GM21423 (cell line): ENCODE results near the gene ASMTL.
"Not testable (repeated sequence)": the region's sequence is repeated elsewhere in the genome, so short reads cannot be mapped to it uniquely, and the experiment has no call there.

Experiments used
- ATAC-seq: cut with Tn5 transposase; IDR thresholded peaks from one replicate; pipeline ENCODE4 v1.9.1; 2021; ENCODE audit warnings: mild to moderate bottlenecking, moderate library complexity; ENCODE audit not compliant: unreplicated experiment

The ASMTL gene

DNA sequence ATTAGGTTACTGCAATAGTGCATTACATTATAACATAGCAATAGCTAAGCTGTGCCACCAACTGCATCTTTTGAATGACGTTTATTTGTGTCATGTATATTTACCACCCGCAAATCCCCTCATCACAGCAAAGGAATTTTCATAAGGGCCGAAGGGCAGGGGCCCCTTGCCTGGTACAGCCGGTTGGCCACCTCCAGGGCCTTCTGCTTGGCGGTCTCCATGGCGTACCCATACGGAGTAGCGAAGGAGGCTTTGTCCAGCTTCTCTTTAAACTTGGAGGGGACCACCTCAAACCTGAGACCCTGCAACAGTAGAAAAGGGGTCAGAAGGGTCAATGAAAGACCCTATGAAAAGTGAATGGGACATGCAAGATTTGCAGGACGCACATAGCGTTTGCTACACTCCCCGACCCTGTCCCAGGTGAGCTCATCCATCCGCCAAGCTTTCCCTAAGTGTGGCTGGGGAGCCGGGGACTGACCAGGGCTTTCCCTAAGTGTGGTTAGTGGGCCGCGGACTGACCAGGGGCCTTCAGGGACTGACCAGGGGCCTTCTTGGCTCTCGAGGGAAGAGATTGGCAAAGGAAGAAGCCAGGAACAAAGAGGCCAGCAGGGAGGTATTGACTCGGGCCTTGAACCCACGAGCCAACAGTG, 10.6 kb downstream of the ASMTL start:
- no peak for ATAC-seq

GRCh38 chrX:1440506-1440905, 12.2 kb downstream of the ASMTL start:
- ATAC-seq = no peak

DNA sequence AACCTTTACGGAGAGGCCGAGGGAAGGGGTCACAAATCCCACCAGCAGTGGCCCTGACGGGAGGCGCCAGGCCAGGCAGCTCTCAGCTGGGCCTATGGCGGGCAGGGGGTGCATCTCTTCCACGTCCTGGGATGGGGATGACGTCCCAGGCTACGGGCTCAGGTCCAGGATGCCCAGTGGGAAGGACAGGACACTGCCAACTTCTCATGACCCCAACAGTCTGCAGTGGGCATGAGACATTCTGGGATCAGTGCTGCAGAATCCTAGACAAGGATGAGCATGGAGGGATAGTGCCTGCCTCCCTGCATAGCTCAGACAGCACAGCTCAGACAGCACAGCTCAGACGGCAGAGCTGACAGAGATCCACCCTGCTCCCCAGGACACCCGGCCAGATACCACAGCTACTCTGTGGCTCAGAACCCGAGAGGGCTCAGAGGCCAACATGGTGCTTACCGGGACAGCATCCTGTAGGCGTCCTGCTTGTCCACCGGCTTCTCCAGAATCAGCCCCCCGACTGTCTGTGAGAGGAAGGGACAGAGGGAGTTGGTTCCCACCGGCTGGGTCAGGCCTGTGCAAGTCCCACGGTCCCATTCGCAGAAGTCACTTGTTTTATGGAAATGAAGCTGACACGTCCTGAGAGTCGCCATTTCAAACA, 17.3 kb downstream of the ASMTL start:
- ATAC-seq = no peak

- no peak for ATAC-seq
Observed at GRCh38 chrX:1434871-1435240, 17.9 kb downstream of the ASMTL start.

DNA sequence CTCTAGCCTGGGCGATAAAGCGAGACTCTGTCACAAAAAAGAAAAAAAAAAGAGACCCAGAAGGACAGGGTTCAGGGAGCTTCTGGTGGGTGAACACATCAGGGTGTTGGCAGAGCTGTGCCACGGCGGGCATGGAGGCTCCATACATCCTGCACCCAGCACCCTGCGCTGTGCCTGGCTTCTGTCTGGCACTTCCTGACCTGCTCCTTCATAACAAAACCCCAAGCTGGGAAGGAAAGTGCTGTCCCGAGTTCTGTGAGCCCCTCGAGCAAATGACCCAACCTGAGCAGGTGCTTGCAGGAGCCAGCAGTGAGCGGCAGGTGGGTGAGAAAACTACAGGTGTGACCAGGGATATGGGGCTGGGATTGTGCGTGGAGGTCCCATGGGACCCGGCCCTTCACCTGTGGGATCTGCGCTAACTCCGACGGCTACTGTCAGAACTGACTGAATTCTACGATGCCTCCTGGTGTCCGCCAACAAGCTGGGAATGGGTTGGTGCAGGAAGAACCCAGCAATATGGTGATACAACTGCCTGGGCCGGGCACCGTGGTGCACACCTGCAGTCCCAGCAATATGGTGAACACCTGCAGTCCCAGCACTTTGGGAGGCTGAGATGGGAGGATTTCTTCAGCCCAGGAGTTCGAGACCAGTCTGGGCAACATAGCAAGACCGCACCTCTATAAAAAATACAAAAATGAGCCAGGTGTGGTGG, 18.9 kb downstream of the ASMTL start:
- no peak for ATAC-seq

GRCh38 chrX:1430451-1430850, 22.3 kb downstream of the ASMTL start:
- ATAC-seq = no peak

GRCh38 chrX:1427756-1428155, 25.0 kb downstream of the ASMTL start:
- ATAC-seq = no peak

DNA sequence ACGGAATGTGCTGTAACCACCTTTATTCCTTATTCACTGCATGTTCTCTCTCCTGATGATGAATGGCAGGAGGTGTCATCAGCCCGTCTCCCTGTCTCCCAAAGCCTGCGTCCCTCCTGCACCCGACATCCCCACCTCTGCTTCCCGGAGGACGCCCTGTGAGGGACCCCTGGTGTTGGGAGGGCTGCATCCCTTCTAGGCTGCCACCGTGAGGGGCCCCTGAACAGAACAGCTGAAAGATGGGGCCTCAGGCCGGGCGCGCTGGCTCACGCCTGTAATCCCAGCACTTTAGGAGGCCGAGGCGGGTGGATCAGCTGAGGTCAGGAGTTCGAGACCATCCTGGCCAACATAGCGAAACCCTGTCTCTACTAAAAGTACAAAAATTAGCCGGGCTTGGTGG, 26.4 kb downstream of the ASMTL start:
- not testable (repeated sequence) for ATAC-seq

- no peak for ATAC-seq
Observed at GRCh38 chrX:1425381-1425780, 27.3 kb downstream of the ASMTL start.

- no peak for ATAC-seq
Observed at GRCh38 chrX:1424147-1424851, 28.4 kb downstream of the ASMTL start.

GRCh38 chrX:1423215-1423614, 29.5 kb downstream of the ASMTL start:
- ATAC-seq = no peak

GRCh38 chrX:1422135-1422465, 30.6 kb downstream of the ASMTL start:
- no peak for ATAC-seq

GRCh38 chrX:1421433-1422134, 31.1 kb downstream of the ASMTL start:
- no peak for ATAC-seq

DNA sequence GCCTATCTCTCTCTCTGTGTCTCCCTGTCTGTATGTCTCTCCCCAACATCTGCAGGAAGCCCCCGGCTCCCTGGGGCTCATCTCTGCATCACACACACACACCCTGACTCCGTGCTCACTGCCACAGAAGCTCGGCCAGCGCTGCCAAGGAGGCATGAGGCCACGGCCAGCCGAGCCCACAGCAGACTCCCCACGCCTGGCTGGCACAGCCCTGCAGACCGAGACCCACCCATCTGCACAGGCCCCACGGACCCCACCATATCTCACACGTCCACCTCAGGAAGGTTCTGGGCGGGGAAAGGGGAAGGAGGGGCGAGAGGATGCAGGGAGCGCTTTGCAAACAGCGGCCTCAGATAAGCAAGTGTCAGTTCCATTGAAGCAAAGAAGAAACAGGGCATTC, 32.3 kb downstream of the ASMTL start:
- no peak for ATAC-seq

GRCh38 chrX:1419545-1420355, 33.0 kb downstream of the ASMTL start:
- no peak for ATAC-seq

- no peak for ATAC-seq
Observed at GRCh38 chrX:1418901-1419544, 33.7 kb downstream of the ASMTL start.

DNA sequence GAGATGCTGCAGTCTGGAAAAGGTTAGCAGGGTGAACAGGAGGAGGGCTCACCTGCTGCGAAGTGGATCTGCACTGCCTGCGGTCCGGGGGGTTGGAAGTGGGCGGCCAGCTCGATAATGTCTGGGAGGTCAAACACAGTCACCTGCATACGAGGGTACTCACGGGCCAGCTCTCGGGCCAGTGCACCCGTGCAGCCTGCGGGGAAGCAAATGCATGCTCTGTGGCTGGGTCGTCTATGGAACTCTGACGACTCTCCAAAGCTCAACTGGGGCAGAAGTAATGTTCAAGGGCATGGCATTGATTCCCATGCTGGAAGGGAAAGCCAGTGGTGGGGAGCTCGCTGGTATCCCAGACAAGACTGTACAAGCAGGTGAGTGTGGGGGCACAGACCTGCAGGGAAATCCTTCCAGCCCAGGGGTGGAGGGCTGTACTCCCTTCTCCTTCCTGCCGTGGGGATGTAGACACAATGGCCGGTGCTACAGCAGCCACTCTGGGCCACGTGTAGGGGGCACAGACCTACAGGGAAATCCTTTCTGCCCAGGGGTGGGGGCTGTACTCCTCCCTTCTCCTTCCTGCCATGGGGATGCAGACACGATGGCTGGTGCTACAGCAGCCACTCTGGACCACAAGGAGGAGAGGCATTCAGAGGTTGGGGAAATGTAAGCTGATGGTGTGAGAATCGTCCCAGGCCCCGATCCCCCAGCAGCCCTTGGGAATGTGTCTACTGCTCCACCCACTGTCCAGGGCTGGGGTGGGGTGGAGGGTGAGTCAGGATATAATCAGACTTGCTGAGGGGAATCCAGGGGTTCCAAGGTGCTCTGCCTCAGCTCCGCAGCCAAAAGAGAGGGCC, 34.6 kb downstream of the ASMTL start:
- ATAC-seq = no peak

GRCh38 chrX:1416965-1417760, 35.5 kb downstream of the ASMTL start:
- ATAC-seq = no peak
